Hepatocyte (in vitro differentiated cells): Measurements from ENCODE around the gene PIRT. TPM values are rescaled to one million over a fixed set of nuclear protein-coding genes. Genes with fewer than 3 reads are reported as not detected.

Source experiments
- DNase-seq: peaks from one replicate; pipeline ENCODE4 v3.0.0-alpha.2; 2016; ENCODE audit warnings: low spot score
- H2AFZ ChIP-seq: fragments of 200-600 bp; sonication (generic); 2 replicates; pipeline ENCODE4 v1.6.0; 2016; ENCODE audit warnings: antibody characterized with exemption, mild to moderate bottlenecking
- H3K27ac ChIP-seq: fragments of 200-600 bp; sonication (generic); 2 replicates; pipeline ENCODE4 v1.5.1; 2016; ENCODE audit warnings: mild to moderate bottlenecking
- H3K27me3 ChIP-seq: fragments of 200-600 bp; sonication (generic); 2 replicates; pipeline ENCODE4 v1.6.1; 2016
- H3K36me3 ChIP-seq: fragments of 200-600 bp; sonication (generic); replicated peaks from 2 replicates; pipeline ENCODE4 v1.5.1; 2016; ENCODE audit warnings: low read depth; ENCODE audit not compliant: insufficient read depth
- H3K4me1 ChIP-seq: fragments of 200-600 bp; sonication (generic); 2 replicates; pipeline ENCODE4 v1.5.1; 2016; ENCODE audit warnings: mild to moderate bottlenecking, moderate library complexity; ENCODE audit not compliant: insufficient read depth
- H3K4me2 ChIP-seq: fragments of 200-600 bp; sonication (generic); 2 replicates; pipeline ENCODE4 v1.6.0; 2016
- H3K4me3 ChIP-seq: fragments of 200-600 bp; sonication (generic); 2 replicates; pipeline ENCODE4 v1.5.1; 2016; ENCODE audit warnings: mild to moderate bottlenecking
- H3K79me2 ChIP-seq: fragments of 200-600 bp; sonication (generic); 2 replicates; pipeline ENCODE4 v1.6.0; 2017; ENCODE audit warnings: mild to moderate bottlenecking
- H3K9me2 ChIP-seq: fragments of 200-600 bp; sonication (generic); replicated peaks from 2 replicates; pipeline ENCODE4 v1.6.0; 2017; ENCODE audit warnings: mild to moderate bottlenecking; ENCODE audit not compliant: insufficient read depth
- H3K9me3 ChIP-seq: fragments of 200-600 bp; sonication (generic); 2 replicates; pipeline ENCODE4 v1.5.1; 2016; ENCODE audit warnings: low read depth, mild to moderate bottlenecking
- H4K20me1 ChIP-seq: fragments of 200-600 bp; sonication (generic); 2 replicates; pipeline ENCODE4 v1.6.0; 2016; ENCODE audit warnings: mild to moderate bottlenecking; ENCODE audit not compliant: insufficient read depth, poor library complexity, severe bottlenecking
- CTCF ChIP-seq: fragments of 200-600 bp; sonication (generic); IDR thresholded peaks from 2 replicates; pipeline ENCODE4 v1.5.1; 2016; ENCODE audit warnings: antibody characterized with exemption, mild to moderate bottlenecking; ENCODE audit not compliant: poor library complexity
- EZH2 ChIP-seq: fragments of 200-600 bp; sonication (generic); IDR thresholded peaks from 2 replicates; pipeline ENCODE4 v1.6.1; 2016; ENCODE audit warnings: antibody characterized with exemption, mild to moderate bottlenecking, borderline replicate concordance
- EZH2phosphoT487 ChIP-seq: fragments of 200-600 bp; sonication (generic); IDR thresholded peaks from one replicate; pipeline ENCODE4 v1.6.1; 2018; ENCODE audit warnings: antibody characterized with exemption, mild to moderate bottlenecking, low read depth, moderate library complexity; ENCODE audit not compliant: unreplicated experiment, severe bottlenecking
- WGBS: methylation state at CpG from one replicate; pipeline ENCODE4 v1.1.6; 2016; ENCODE audit warnings: low lambda C conversion rate; ENCODE audit errors: missing lambda C conversion rate; 5-methylcytosine and 5-hydroxymethylcytosine counted together
- polyA plus RNA-seq: library from polyadenylated mRNA; unstranded; fragments of >200 nt; fragmentation: Nextera tagmentation; extraction: Ambion mirVana; gene quantifications from 2 replicates; pipeline ENCODE4 v1.2.1, GENCODE V29; 2016
- total RNA-seq: library from RNA; depleted of rRNA; stranded (reverse); fragments of >200 nt; gene quantifications from 2 replicates; pipeline ENCODE4 v1.2.3, GENCODE V29; 2014

Gene PIRT
- total and polyA plus RNA-seq, 2 experiments from 2014 or later = not detected

GRCh38 chr17:10842658-10843057 is 4.8 kb upstream of the PIRT start:
- H4K20me1 ChIP-seq = no peaks in the 10 kb centered on the region
- DNase-seq = no peak
- no peak overlapping the region for H3K4me3 ChIP-seq
- peak overlapping the region; percentile 93 for H3K27ac ChIP-seq
- H3K9me2 ChIP-seq = no peaks in the 10 kb centered on the region
- H3K4me2 ChIP-seq = no peak overlapping the region
- TF ChIP-seq CTCF (no peak), EZH2phosphoT487 (no peak), EZH2 (no peak)
- 80% methylated on average over 4 of the region's 4 CpGs for WGBS
- H3K79me2 ChIP-seq = no peaks in the 10 kb centered on the region
- no peaks in the 10 kb centered on the region for H3K36me3 ChIP-seq
- no peak overlapping the region for H2AFZ ChIP-seq
- no peaks in the 10 kb centered on the region for H3K27me3 ChIP-seq
- no peaks in the 10 kb centered on the region for H3K4me1 ChIP-seq
- H3K9me3 ChIP-seq = no peaks in the 10 kb centered on the region

- no peaks in the 10 kb centered on the region for H3K27me3 ChIP-seq
- H3K4me3 ChIP-seq = no peak overlapping the region
- no peaks in the 10 kb centered on the region for H4K20me1 ChIP-seq
- no peaks in the 10 kb centered on the region for H3K4me1 ChIP-seq
- no peak overlapping the region for H3K27ac ChIP-seq
- no peaks in the 10 kb centered on the region for H3K36me3 ChIP-seq
- no peak overlapping the region for H2AFZ ChIP-seq
- no peak for DNase-seq
- H3K9me2 ChIP-seq = no peaks in the 10 kb centered on the region
- no peak for TF ChIP-seq EZH2phosphoT487
- TF ChIP-seq EZH2 = no peak
- TF ChIP-seq CTCF = no peak
- no peaks in the 10 kb centered on the region for H3K9me3 ChIP-seq
- no peaks in the 10 kb centered on the region for H3K79me2 ChIP-seq
- no peak overlapping the region for H3K4me2 ChIP-seq
- WGBS = 85% methylated on average over 5 of the region's 5 CpGs
Observed at GRCh38 chr17:10838682-10839081, 795 bp upstream of the PIRT start.

GRCh38 chr17:10836966-10837590 is 809 bp downstream of the PIRT start:
- H3K4me1 ChIP-seq = no peaks in the 10 kb centered on the region

More at GRCh38 chr17:10836966-10837590, 809 bp downstream of the PIRT start:
- DNase-seq = no peak
- Histone ChIP-seq H3K36me3 (no peaks in the 10 kb centered on the region), H3K4me3 (no peak overlapping the region), H2AFZ (no peak overlapping the region), H3K9me3 (no peaks in the 10 kb centered on the region), H3K4me2 (no peak overlapping the region), H4K20me1 (no peaks in the 10 kb centered on the region), H3K27me3 (no peaks in the 10 kb centered on the region), H3K79me2 (no peaks in the 10 kb centered on the region), H3K27ac (no peak overlapping the region), H3K9me2 (no peaks in the 10 kb centered on the region)
- 90% methylated on average over 15 of the region's 15 CpGs for WGBS
- no peak for TF ChIP-seq EZH2phosphoT487
- no peak for TF ChIP-seq CTCF
- TF ChIP-seq EZH2 = no peak
